Measurements from ENCODE around the gene DSCAML1.

DNA sequence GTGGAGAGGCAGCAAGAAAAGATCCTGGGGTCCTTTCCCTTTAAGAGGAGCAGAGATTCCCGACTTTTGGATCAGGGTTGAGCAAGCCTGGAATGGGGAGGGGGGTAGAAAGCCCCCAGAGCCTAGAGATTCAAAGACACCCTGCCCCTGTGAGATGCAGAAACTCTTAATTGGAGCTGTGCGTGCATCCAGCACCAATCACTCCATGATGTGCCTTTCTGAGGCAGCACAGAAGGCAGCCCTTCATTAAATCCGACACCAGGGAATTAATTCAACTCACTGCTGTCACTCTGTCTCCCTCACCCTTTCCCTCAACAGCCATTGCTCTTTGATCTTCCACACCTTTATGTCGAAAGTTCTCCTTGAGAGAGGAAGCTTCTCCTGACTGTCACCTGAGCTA is 43.0 kb downstream of the DSCAML1 start:
- no peak for TF ChIP-seq SP1 (IDR thresholded peaks at IDR 0.05)
- no peak for TF ChIP-seq TARDBP (IDR thresholded peaks at IDR 0.05)
- no peak for TF ChIP-seq NFRKB (IDR thresholded peaks at IDR 0.05)
- no peak for TF ChIP-seq FOXM1 (IDR thresholded peaks at IDR 0.05; ENCODE audit: borderline replicate concordance)
- no peak for TF ChIP-seq SUZ12 (IDR thresholded peaks at IDR 0.05)
- TF ChIP-seq ZNF384 (IDR thresholded peaks at IDR 0.05), result no peak
- TF ChIP-seq, protein P1, sequence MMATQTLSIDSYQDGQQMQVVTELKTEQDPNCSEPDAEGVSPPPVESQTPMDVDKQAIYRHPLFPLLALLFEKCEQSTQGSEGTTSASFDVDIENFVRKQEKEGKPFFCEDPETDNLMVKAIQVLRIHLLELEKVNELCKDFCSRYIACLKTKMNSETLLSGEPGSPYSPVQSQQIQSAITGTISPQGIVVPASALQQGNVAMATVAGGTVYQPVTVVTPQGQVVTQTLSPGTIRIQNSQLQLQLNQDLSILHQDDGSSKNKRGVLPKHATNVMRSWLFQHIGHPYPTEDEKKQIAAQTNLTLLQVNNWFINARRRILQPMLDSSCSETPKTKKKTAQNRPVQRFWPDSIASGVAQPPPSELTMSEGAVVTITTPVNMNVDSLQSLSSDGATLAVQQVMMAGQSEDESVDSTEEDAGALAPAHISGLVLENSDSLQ (IDR thresholded peaks at IDR 0.05), result no peak
- TF ChIP-seq LEF1 (IDR thresholded peaks at IDR 0.05; ENCODE audit: borderline replicate concordance), result no peak
